HEK293T (cell line): Measurements from ENCODE around the gene PEX10.

ENCODE experiments used
- FOXA1 ChIP-seq: fragments of 450-650 bp; IDR thresholded peaks from 2 replicates; pipeline ENCODE4 v1.6.1; 2016; ENCODE audit warnings: mild to moderate bottlenecking
- NFRKB ChIP-seq: fragments of 450-650 bp; IDR thresholded peaks from 2 replicates; pipeline ENCODE4 v1.6.1; 2016; ENCODE audit warnings: mild to moderate bottlenecking, moderate library complexity
- SUZ12 ChIP-seq: fragments of 450-650 bp; IDR thresholded peaks from 2 replicates; pipeline ENCODE4 v1.6.1; 2016; ENCODE audit warnings: mild to moderate bottlenecking
- TARDBP ChIP-seq: fragments of 450-650 bp; IDR thresholded peaks from 2 replicates; pipeline ENCODE4 v1.6.1; 2016

DNA sequence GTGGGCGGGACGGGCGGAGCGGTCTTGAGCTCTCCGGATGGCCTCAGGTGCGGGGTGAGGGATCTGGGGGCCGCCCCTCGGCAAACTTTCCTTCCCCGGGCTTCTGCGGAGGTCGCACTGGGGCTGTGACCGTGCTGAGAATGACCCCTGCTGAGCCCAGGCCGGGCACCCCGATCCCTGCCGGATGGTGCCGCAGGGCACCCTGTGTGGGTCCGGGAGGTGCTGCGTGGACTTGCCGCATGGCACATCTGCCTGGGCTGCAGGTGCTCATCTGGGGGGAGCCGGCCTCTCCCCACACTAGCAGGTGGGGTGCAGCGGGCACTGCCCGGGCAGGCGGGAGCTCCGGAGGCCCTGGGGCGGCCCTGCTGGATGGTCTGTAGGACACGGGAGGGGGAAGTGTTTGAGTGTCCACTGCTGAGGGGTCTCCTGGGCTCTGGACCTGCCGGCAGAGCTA is 31.8 kb upstream of the PEX10 start:
- TF ChIP-seq NFRKB (no peak), SUZ12 (no peak), FOXA1 (no peak), TARDBP (no peak)
